ENCODE results near the gene DCLK1. TPM values are rescaled to one million over a fixed set of nuclear protein-coding genes. Genes with fewer than 3 reads are reported as not detected.
A peak's percentile ranks its signal among the peaks of the same experiment; 100 is the strongest.

DCLK1 gene
- 4.3 TPM for polyA plus RNA-seq (2013, experiment 1 of 2)
- polyA plus RNA-seq (2013, experiment 2 of 2) = 3.9 TPM

GRCh38 chr13:36131222-36131930 is at the start of gene DCLK1:
Gene DCLK1 (minus strand): TSS chr13:36131382.
- H3K4me1 ChIP-seq (ENCODE audit: control insufficient read depth, insufficient read depth, low read length, poor library complexity, severe bottlenecking) = no peaks in the 10 kb centered on the region
- no peak within 1 kb of the TSS for H3K27ac ChIP-seq (ENCODE audit: low read depth, low read length, severe bottlenecking)
- WGBS, 2 experiments (ENCODE audit: insufficient coverage in 2 of 2) = 9 to 12% methylated on average over 33 to 34 of the region's 48 CpGs
- peak within 1 kb of the TSS; percentile 34 for H3K4me3 ChIP-seq (ENCODE audit: extremely low read depth, insufficient read depth, low read length, poor library complexity, severe bottlenecking)
- no peaks in the 10 kb centered on the region for H3K36me3 ChIP-seq (ENCODE audit: control insufficient read depth, insufficient read depth, low read length)
- no peaks in the 10 kb centered on the region for H3K9me3 ChIP-seq (ENCODE audit: control insufficient read depth, low read length)

- H3K36me3 ChIP-seq (ENCODE audit: control insufficient read depth, insufficient read depth, low read length) = no peaks in the 10 kb centered on the region
- WGBS, 2 experiments (ENCODE audit: insufficient coverage in 2 of 2) = 60 to 100% methylated on average over 1 to 3 of the region's 5 CpGs
- H3K4me3 ChIP-seq (ENCODE audit: extremely low read depth, insufficient read depth, low read length, poor library complexity, severe bottlenecking) = no peak overlapping the region
- no peaks in the 10 kb centered on the region for H3K4me1 ChIP-seq (ENCODE audit: control insufficient read depth, insufficient read depth, low read length, poor library complexity, severe bottlenecking)
- H3K9me3 ChIP-seq (ENCODE audit: control insufficient read depth, low read length) = no peaks in the 10 kb centered on the region
- no peak overlapping the region for H3K27ac ChIP-seq (ENCODE audit: low read depth, low read length, severe bottlenecking)
Measured at GRCh38 chr13:36175621-36176020, 44.4 kb upstream of the DCLK1 start.

- no peaks in the 10 kb centered on the region for H3K4me1 ChIP-seq (ENCODE audit: control insufficient read depth, insufficient read depth, low read length, poor library complexity, severe bottlenecking)
- H3K9me3 ChIP-seq (ENCODE audit: control insufficient read depth, low read length) = no peaks in the 10 kb centered on the region
- H3K27ac ChIP-seq (ENCODE audit: low read depth, low read length, severe bottlenecking) = no peak overlapping the region
- no peaks in the 10 kb centered on the region for H3K36me3 ChIP-seq (ENCODE audit: control insufficient read depth, insufficient read depth, low read length)
- no peak overlapping the region for H3K4me3 ChIP-seq (ENCODE audit: extremely low read depth, insufficient read depth, low read length, poor library complexity, severe bottlenecking)
- WGBS, 2 experiments (ENCODE audit: insufficient coverage in 2 of 2) = 74 to 78% methylated on average over 5 to 7 of the region's 7 CpGs
Measured at GRCh38 chr13:36174923-36175322, 43.7 kb upstream of the DCLK1 start.

- no peaks in the 10 kb centered on the region for H3K9me3 ChIP-seq (ENCODE audit: control insufficient read depth, low read length)
- H3K27ac ChIP-seq (ENCODE audit: low read depth, low read length, severe bottlenecking) = no peak overlapping the region
- no peaks in the 10 kb centered on the region for H3K4me1 ChIP-seq (ENCODE audit: control insufficient read depth, insufficient read depth, low read length, poor library complexity, severe bottlenecking)
- H3K4me3 ChIP-seq (ENCODE audit: extremely low read depth, insufficient read depth, low read length, poor library complexity, severe bottlenecking) = no peak overlapping the region
- no peaks in the 10 kb centered on the region for H3K36me3 ChIP-seq (ENCODE audit: control insufficient read depth, insufficient read depth, low read length)
- 100% methylated on average over 1 of the region's 4 CpGs; no CpG with 5 or more reads in 1 of the 2 experiments for WGBS, 2 experiments (ENCODE audit: insufficient coverage in 2 of 2)
Measured at GRCh38 chr13:36173571-36174322, 42.6 kb upstream of the DCLK1 start.

- WGBS, 2 experiments (ENCODE audit: insufficient coverage in 2 of 2) = 91 to 94% methylated on average over 5 of the region's 5 CpGs
- no peak overlapping the region for H3K27ac ChIP-seq (ENCODE audit: low read depth, low read length, severe bottlenecking)
- H3K36me3 ChIP-seq (ENCODE audit: control insufficient read depth, insufficient read depth, low read length) = no peaks in the 10 kb centered on the region
- no peaks in the 10 kb centered on the region for H3K9me3 ChIP-seq (ENCODE audit: control insufficient read depth, low read length)
- no peaks in the 10 kb centered on the region for H3K4me1 ChIP-seq (ENCODE audit: control insufficient read depth, insufficient read depth, low read length, poor library complexity, severe bottlenecking)
- no peak overlapping the region for H3K4me3 ChIP-seq (ENCODE audit: extremely low read depth, insufficient read depth, low read length, poor library complexity, severe bottlenecking)
Measured at GRCh38 chr13:36166046-36166445, 34.9 kb upstream of the DCLK1 start.

GRCh38 chr13:36163809-36164308 is 32.7 kb upstream of the DCLK1 start:
- no peak overlapping the region for H3K27ac ChIP-seq (ENCODE audit: low read depth, low read length, severe bottlenecking)
- no peaks in the 10 kb centered on the region for H3K9me3 ChIP-seq (ENCODE audit: control insufficient read depth, low read length)
- no peaks in the 10 kb centered on the region for H3K4me1 ChIP-seq (ENCODE audit: control insufficient read depth, insufficient read depth, low read length, poor library complexity, severe bottlenecking)
- H3K36me3 ChIP-seq (ENCODE audit: control insufficient read depth, insufficient read depth, low read length) = no peaks in the 10 kb centered on the region
- 75 to 93% methylated on average over 2 to 5 of the region's 7 CpGs for WGBS, 2 experiments (ENCODE audit: insufficient coverage in 2 of 2)
- H3K4me3 ChIP-seq (ENCODE audit: extremely low read depth, insufficient read depth, low read length, poor library complexity, severe bottlenecking) = no peak overlapping the region

GRCh38 chr13:36163286-36163685 is 32.1 kb upstream of the DCLK1 start:
- Histone ChIP-seq H3K4me1 (ENCODE audit: control insufficient read depth, insufficient read depth, low read length, poor library complexity, severe bottlenecking) (no peaks in the 10 kb centered on the region), H3K36me3 (ENCODE audit: control insufficient read depth, insufficient read depth, low read length) (no peaks in the 10 kb centered on the region), H3K27ac (ENCODE audit: low read depth, low read length, severe bottlenecking) (no peak overlapping the region), H3K9me3 (ENCODE audit: control insufficient read depth, low read length) (no peaks in the 10 kb centered on the region), H3K4me3 (ENCODE audit: extremely low read depth, insufficient read depth, low read length, poor library complexity, severe bottlenecking) (no peak overlapping the region)
- WGBS, 2 experiments (ENCODE audit: insufficient coverage in 2 of 2) = 93 to 96% methylated on average over 3 to 6 of the region's 6 CpGs

GRCh38 chr13:36160297-36160696 is 29.1 kb upstream of the DCLK1 start:
- Histone ChIP-seq H3K36me3 (ENCODE audit: control insufficient read depth, insufficient read depth, low read length) (no peaks in the 10 kb centered on the region), H3K4me1 (ENCODE audit: control insufficient read depth, insufficient read depth, low read length, poor library complexity, severe bottlenecking) (no peaks in the 10 kb centered on the region), H3K4me3 (ENCODE audit: extremely low read depth, insufficient read depth, low read length, poor library complexity, severe bottlenecking) (no peak overlapping the region), H3K9me3 (ENCODE audit: control insufficient read depth, low read length) (no peaks in the 10 kb centered on the region), H3K27ac (ENCODE audit: low read depth, low read length, severe bottlenecking) (no peak overlapping the region)
- WGBS, 2 experiments (ENCODE audit: insufficient coverage in 2 of 2) = 86 to 90% methylated on average over 3 to 4 of the region's 4 CpGs

- Histone ChIP-seq H3K4me1 (ENCODE audit: control insufficient read depth, insufficient read depth, low read length, poor library complexity, severe bottlenecking) (no peaks in the 10 kb centered on the region), H3K9me3 (ENCODE audit: control insufficient read depth, low read length) (no peaks in the 10 kb centered on the region), H3K27ac (ENCODE audit: low read depth, low read length, severe bottlenecking) (no peak overlapping the region), H3K36me3 (ENCODE audit: control insufficient read depth, insufficient read depth, low read length) (no peaks in the 10 kb centered on the region), H3K4me3 (ENCODE audit: extremely low read depth, insufficient read depth, low read length, poor library complexity, severe bottlenecking) (no peak overlapping the region)
- WGBS, 2 experiments (ENCODE audit: insufficient coverage in 2 of 2) = 90% methylated on average over 2 of the region's 4 CpGs; no CpG with 5 or more reads in 1 of the 2 experiments
Measured at GRCh38 chr13:36158611-36159010, 27.4 kb upstream of the DCLK1 start.

GRCh38 chr13:36157480-36157879 is 26.3 kb upstream of the DCLK1 start:
- H3K4me1 ChIP-seq (ENCODE audit: control insufficient read depth, insufficient read depth, low read length, poor library complexity, severe bottlenecking) = no peaks in the 10 kb centered on the region
- no CpG with 5 or more reads among the region's 1 CpG for WGBS, 2 experiments (ENCODE audit: insufficient coverage in 2 of 2)
- H3K36me3 ChIP-seq (ENCODE audit: control insufficient read depth, insufficient read depth, low read length) = no peaks in the 10 kb centered on the region
- H3K27ac ChIP-seq (ENCODE audit: low read depth, low read length, severe bottlenecking) = no peak overlapping the region
- H3K4me3 ChIP-seq (ENCODE audit: extremely low read depth, insufficient read depth, low read length, poor library complexity, severe bottlenecking) = no peak overlapping the region
- no peaks in the 10 kb centered on the region for H3K9me3 ChIP-seq (ENCODE audit: control insufficient read depth, low read length)
